GM12878 (cell line): Measurements from ENCODE around the gene TEX264.

Experiments used
- BRCA1 ChIP-seq: IDR thresholded peaks from 2 replicates; pipeline ENCODE4 v1.6.1; 2011; ENCODE audit warnings: low read depth, low read length, improper control_type of control experiment
- CHD1 ChIP-seq: IDR thresholded peaks from 2 replicates; pipeline ENCODE4 v1.6.1; 2012; ENCODE audit warnings: low read depth, low read length, improper control_type of control experiment
- CHD4 ChIP-seq: fragments of 200-600 bp; sonication (generic); IDR thresholded peaks from 2 replicates; pipeline ENCODE4 v1.6.1; 2016; ENCODE audit warnings: mild to moderate bottlenecking
- EZH2 ChIP-seq: IDR thresholded peaks from 2 replicates; pipeline ENCODE4 v1.6.1; 2012; ENCODE audit warnings: low read depth, mild to moderate bottlenecking, control low read depth, inconsistent platforms, low read length, borderline replicate concordance; ENCODE audit not compliant: control insufficient read depth
- NR2F1 ChIP-seq: fragments of 450-650 bp; conservative IDR thresholded peaks from 2 replicates; pipeline ENCODE4 v1.6.1; 2017; ENCODE audit warnings: mild to moderate bottlenecking
- POLR2A ChIP-seq: IDR thresholded peaks from 2 replicates; pipeline ENCODE4 v1.6.1; 2011; ENCODE audit warnings: low read depth, mild to moderate bottlenecking, low read length
- POLR2AphosphoS2 ChIP-seq: IDR thresholded peaks from 2 replicates; pipeline ENCODE4 v1.6.1; 2011; ENCODE audit warnings: low read depth, mild to moderate bottlenecking, low read length, improper control_type of control experiment, moderate library complexity
- REST ChIP-seq: IDR thresholded peaks from 2 replicates; pipeline ENCODE4 v1.6.1; 2012; ENCODE audit warnings: mild to moderate bottlenecking, low read depth, low read length
- SIN3A ChIP-seq: IDR thresholded peaks from 2 replicates; pipeline ENCODE4 v1.6.1; 2012; ENCODE audit warnings: low read depth, low read length, improper control_type of control experiment
- TAF1 ChIP-seq: IDR thresholded peaks from 2 replicates; pipeline ENCODE4 v1.6.1; 2011; ENCODE audit warnings: mild to moderate bottlenecking, low read depth, low read length, borderline replicate concordance
- ZBTB4 ChIP-seq: fragments of 450-650 bp; formaldehyde crosslinking; IDR thresholded peaks from 2 replicates; pipeline ENCODE4 v1.4.0; 2022; ENCODE audit warnings: mild to moderate bottlenecking, moderate library complexity
- ZNF592 ChIP-seq: fragments of 450-650 bp; IDR thresholded peaks from 2 replicates; pipeline ENCODE4 v1.6.1; 2017; ENCODE audit warnings: mild to moderate bottlenecking, moderate library complexity
- TF ChIP-seq, protein P1 (sequence below), 3 experiments: IDR thresholded peaks in 2 of 3; conservative IDR thresholded peaks in 1 of 3; 2 replicates each; pipeline ENCODE4 v1.5.1; 2011; ENCODE audit warnings: low read depth in 3 of 3, low read length in 3 of 3, mild to moderate bottlenecking in 3 of 3, control low read depth in 2 of 3, moderate library complexity in 2 of 3, inconsistent platforms in 1 of 3, mixed read lengths in 1 of 3; ENCODE audit not compliant: control insufficient read depth in 2 of 3, insufficient read depth in 1 of 3; ENCODE audit errors: extremely low read depth in 1 of 3
- TF ChIP-seq, protein P2 (sequence below): IDR thresholded peaks from 2 replicates; pipeline ENCODE4 v1.6.1; 2012; ENCODE audit warnings: low read depth, low read length, improper control_type of control experiment

DNA sequence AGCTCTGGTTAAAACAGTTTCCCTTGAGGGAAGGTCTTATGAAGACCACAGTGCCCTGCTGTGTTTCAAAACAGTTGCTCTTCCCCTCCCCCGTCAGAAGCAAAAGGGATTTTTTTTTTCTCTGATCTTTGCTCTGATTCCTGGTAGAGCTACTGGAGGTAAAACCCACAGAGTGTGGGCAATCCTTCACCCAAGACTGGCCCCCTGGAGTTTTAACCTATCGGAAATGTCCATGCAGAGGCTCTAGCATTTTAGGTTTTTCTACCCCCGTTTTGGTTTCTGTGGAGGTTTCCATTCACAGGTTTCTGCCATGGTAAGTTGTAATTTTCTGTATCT lies 63.5 kb downstream of the TEX264 start:
- TF ChIP-seq ZNF592 (no peak), CHD1 (no peak), REST (no peak), POLR2A (no peak), CHD4 (no peak), NR2F1 (no peak), TAF1 (no peak), BRCA1 (no peak), EZH2 (no peak), SIN3A (no peak), ZBTB4 (CRISPR knock-in tag) (no peak), POLR2AphosphoS2 (no peak)
- TF ChIP-seq, protein P1, sequence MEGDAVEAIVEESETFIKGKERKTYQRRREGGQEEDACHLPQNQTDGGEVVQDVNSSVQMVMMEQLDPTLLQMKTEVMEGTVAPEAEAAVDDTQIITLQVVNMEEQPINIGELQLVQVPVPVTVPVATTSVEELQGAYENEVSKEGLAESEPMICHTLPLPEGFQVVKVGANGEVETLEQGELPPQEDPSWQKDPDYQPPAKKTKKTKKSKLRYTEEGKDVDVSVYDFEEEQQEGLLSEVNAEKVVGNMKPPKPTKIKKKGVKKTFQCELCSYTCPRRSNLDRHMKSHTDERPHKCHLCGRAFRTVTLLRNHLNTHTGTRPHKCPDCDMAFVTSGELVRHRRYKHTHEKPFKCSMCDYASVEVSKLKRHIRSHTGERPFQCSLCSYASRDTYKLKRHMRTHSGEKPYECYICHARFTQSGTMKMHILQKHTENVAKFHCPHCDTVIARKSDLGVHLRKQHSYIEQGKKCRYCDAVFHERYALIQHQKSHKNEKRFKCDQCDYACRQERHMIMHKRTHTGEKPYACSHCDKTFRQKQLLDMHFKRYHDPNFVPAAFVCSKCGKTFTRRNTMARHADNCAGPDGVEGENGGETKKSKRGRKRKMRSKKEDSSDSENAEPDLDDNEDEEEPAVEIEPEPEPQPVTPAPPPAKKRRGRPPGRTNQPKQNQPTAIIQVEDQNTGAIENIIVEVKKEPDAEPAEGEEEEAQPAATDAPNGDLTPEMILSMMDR (IDR thresholded peaks at IDR 0.05 in 2 of 3, conservative IDR thresholded peaks at IDR 0.05 in 1 of 3; ENCODE audit: control insufficient read depth in 2 of 3, extremely low read depth in 1 of 3, insufficient read depth in 1 of 3, low read depth in 3 of 3, low read length in 3 of 3): no peak
- TF ChIP-seq, protein P2, sequence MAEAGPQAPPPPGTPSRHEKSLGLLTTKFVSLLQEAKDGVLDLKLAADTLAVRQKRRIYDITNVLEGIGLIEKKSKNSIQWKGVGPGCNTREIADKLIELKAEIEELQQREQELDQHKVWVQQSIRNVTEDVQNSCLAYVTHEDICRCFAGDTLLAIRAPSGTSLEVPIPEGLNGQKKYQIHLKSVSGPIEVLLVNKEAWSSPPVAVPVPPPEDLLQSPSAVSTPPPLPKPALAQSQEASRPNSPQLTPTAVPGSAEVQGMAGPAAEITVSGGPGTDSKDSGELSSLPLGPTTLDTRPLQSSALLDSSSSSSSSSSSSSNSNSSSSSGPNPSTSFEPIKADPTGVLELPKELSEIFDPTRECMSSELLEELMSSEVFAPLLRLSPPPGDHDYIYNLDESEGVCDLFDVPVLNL: no peak
